ENCODE data around the gene TTYH2.
"Not testable (repeated sequence)": the region's sequence is repeated elsewhere in the genome, so short reads cannot be mapped to it uniquely, and the experiment has no call there.

TTYH2 gene, protein sequence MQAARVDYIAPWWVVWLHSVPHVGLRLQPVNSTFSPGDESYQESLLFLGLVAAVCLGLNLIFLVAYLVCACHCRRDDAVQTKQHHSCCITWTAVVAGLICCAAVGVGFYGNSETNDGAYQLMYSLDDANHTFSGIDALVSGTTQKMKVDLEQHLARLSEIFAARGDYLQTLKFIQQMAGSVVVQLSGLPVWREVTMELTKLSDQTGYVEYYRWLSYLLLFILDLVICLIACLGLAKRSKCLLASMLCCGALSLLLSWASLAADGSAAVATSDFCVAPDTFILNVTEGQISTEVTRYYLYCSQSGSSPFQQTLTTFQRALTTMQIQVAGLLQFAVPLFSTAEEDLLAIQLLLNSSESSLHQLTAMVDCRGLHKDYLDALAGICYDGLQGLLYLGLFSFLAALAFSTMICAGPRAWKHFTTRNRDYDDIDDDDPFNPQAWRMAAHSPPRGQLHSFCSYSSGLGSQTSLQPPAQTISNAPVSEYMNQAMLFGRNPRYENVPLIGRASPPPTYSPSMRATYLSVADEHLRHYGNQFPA

DNA sequence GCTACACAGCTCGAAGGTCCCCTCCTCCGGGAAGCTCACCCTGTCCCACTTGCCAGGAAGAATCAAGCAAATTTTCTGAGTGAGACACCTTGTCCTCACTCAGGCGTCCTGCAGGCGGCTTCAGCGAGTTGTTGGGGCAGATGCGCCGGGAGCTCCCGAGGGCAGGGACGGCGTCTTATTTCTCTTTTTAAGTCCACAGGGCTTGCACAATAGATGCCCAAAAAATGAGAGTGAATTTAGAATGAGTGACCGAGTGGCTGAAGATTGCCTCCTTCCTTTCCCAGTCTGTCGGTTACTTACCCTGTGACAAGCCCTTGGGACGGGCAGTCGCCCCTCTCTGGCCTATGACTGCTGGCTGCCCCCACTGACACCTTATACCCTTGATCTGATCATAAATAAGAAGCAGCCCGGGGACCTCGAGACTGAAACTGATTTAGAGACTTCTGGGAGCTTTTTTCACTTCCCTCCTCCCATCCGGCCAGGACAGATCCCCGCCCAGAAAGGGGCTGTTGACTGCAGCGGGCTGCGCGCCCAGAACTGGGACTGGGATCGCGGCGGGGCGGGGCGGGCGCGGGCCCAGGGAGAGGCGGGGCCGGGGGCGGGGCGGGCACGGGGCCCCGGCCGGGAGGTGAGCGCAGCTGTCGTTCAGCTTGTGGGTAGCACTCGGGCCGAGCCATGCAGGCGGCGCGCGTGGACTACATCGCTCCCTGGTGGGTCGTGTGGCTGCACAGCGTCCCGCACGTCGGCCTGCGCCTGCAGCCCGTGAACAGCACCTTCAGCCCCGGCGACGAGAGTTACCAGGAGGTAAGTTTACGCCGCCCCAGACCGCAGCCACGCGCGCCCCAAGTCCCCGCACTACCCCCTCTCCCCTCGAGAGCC, at the start of gene TTYH2:
Gene TTYH2, plus strand, starts transcription at position 659 of the 879 bp plus-strand sequence. Its CDS starts 17 bp downstream, at position 676.
- DNase-seq (ENCODE audit: low spot score), result peak; percentile 98

DNA sequence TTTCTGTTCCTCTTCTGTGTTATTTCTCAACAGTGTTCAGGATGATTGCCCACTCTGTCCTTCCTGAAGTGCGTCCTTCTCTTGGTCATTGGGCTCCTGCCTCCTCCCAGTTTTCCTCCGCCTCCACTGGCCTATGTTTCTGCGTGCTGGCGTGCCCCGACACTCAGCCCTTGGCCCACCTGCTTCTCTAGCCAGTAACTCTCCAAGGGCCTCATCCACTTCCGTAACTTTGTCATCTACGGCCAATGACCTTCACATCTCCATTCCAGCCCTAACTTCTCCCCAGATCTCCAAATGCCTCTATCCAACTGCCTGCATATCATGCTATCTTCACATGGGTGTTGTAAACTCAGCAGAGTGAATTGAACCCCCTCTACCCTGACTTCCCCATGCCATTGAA, 49.5 kb upstream of the TTYH2 start:
- peak; percentile 10 for DNase-seq (ENCODE audit: low spot score)

DNA sequence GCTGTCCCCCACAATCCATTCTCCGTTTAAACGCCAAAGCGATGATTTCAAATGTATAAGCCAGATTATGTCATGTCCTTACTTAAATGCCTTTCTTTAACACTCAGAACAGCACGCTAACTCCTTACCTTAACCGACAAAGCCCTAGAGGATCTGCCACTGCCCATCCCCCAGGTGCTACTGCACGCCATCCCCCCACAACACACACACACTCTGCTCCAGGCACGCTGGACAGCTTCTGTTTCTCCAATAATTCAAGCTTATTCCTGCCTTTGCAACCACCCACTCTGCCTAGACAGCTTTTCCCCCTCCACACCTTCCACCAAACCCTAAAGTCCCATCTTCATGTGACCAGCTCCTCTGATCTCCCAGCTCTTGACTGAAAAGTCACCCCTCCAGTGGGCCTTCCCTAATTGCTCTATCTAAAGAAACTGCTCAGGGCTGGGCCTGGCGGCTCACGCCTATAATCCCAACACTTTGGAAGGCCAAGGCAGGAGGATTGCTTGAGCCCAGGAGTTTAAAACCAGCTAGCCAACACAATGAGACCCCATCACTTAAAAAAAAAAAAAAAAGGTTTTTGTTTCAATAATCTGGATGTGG, 48.8 kb upstream of the TTYH2 start:
- DNase-seq (ENCODE audit: low spot score), result peak; percentile 25

DNA sequence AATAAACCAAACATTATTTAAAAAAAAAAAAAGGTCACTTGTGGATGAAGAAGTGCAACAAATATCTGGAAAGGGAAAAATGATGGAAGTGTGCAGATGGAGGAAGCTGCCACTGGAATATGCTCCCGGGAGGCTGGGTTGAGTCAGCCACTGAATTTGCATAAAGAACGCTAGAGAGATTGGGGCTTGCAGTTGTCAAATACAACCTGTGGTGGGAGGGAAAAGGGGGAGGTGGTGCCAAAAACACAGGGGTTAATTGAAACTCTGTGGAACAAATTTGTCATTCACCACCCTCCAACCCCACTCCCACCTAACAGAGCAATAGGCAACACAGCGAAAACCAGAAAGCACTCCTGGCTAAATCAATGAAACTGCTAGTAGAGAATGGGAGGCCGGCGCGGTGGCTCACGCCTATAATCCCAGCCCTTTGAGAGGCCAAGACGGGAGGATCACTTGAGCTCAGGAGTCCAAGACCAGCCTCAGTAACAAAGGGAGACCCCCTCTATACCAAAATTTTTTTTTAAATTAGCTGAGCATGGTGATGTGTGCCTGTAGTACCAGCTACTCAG, 47.5 kb upstream of the TTYH2 start:
- peak; percentile 19 for DNase-seq (ENCODE audit: low spot score)

DNA sequence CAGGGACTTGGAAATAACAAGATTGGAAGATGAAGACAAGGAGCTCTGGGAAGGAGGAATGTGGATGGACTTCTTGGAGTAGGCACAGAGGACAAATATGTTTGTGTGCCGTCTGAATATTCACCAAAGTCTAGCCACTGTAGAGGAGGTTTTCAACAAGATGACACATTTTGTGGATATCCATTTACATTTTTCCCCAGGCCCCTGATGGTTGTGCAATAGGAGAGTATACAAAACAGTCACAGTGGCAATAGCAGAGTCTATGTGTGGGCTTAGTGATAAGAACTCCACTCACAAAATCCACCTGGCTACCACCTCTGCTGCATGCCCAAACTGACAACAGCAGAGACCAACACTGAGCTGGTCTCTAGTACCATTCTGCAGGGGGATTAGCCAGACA, 42.4 kb upstream of the TTYH2 start:
- no peak for DNase-seq (ENCODE audit: low spot score)

DNA sequence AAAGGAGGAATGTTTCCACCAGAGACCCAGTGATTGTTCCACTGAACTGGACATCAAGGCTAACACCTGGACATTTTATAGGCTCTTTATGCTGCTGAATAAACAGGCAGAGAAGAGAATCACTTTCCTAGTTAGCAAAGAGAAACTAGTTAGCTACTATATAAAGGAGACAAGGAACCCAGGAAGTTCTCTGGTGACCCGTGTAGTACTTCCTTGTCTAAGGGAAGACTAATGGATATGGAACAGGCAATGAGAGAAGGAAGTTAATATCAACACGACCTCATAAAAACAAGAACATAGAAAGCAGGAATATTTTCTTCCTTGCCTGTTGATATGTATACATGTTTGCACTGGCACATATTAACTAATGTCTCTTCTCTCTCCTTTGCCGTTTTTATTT, 40.7 kb upstream of the TTYH2 start:
- DNase-seq (ENCODE audit: low spot score), result no peak

DNA sequence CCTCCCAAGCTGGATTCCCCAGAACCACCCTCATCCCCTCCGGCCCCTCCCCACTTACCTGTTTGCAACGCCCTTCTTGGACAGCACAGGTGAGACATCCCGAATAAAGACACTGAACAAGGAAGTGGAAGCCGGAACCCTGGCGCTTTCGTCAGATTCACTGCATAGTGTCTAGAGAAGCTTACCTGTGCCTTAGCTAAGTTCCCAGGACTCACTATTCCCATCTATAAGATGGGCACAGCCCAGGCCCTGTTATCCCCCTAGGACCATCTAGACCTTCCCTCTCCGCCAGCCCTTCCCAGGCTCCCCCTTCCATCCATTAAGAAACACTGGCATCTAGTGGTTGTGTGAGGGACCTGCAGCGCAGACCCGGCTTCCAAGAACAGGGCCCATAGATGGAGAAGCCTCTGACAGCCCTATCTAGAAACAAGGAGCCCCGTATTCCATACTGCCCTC, 36.8 kb upstream of the TTYH2 start:
- peak; percentile 92 for DNase-seq (ENCODE audit: low spot score)

DNA sequence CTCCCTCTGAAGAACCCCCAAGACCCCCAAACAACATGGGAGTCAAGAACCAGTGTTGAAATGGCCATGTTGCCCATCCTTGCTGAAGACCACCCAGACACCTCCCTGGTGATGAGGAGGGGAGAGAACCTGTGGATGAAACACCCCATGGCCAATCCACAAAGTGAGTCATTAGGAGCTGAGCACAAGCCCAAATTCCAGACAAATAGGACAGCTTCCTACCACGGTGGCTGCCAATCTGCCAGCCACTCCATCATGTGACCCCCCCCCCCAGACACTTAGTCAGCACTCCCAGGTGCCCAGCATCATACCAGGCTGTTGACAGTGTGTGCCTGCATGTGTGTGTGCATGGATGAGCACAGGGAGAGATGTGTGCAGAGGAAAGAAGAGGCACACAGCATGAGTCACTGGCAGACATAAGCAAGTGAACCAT, 36.3 kb upstream of the TTYH2 start:
- no peak for DNase-seq (ENCODE audit: low spot score)

DNA sequence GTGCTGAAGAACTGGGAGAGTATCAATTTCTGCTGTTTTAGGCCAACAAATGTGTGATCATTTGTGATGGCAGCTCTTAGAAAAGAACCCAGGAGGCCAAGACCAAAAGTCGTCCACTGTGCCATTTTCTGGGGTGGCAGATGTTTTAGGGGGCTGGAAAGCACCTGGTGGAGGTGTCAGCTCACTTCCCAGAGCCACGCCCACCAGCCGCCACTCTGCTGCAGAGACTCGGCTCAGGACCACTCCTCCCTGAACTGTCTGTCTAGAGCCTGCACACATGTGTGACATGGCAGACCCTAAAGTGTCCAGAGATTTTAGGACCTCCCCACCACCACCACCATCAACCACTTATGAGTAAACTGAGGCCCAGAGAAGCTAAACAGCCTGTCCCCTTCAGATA, 33.8 kb upstream of the TTYH2 start:
- DNase-seq (ENCODE audit: low spot score), result no peak

DNA sequence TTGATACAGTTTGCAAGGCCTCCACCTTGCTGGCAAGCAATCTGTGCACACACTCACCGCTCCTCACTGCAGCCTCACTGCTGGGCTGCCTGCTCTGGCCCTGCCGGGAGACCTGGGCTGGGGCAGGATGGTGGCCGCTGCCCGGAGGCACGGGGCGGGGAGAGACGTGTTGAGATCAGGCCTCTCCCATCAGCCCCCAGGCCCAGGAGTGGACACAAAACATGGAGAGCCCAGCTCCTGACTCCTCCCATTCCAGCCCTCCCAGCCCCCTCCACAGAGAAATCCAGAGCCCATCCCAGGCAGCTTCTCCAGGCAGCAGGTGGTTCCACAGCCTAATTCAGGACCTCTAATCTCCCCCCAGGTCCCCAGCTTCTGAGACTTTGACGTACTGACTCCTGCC, 33.0 kb upstream of the TTYH2 start:
- DNase-seq (ENCODE audit: low spot score), result no peak

DNA sequence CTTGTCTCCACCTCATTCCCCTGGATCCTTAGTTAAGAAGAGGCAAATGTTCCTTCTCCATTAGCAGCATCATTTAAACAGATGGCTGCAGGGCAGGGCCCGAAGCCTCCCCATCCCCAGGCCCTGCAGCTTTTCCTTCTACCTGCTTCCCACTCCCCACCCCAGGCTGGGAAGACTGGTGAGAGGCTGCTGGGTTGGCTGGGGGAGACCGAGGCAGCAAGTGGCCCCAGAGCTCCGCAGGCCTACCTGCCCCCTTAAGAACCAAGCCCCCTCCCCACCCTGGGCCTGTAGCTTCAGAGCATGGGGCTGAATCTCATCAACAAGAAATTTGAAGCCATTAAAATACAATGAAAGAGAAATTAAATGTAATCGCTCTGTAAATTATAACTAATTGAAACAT, 32.0 kb upstream of the TTYH2 start:
- no peak for DNase-seq (ENCODE audit: low spot score)

DNA sequence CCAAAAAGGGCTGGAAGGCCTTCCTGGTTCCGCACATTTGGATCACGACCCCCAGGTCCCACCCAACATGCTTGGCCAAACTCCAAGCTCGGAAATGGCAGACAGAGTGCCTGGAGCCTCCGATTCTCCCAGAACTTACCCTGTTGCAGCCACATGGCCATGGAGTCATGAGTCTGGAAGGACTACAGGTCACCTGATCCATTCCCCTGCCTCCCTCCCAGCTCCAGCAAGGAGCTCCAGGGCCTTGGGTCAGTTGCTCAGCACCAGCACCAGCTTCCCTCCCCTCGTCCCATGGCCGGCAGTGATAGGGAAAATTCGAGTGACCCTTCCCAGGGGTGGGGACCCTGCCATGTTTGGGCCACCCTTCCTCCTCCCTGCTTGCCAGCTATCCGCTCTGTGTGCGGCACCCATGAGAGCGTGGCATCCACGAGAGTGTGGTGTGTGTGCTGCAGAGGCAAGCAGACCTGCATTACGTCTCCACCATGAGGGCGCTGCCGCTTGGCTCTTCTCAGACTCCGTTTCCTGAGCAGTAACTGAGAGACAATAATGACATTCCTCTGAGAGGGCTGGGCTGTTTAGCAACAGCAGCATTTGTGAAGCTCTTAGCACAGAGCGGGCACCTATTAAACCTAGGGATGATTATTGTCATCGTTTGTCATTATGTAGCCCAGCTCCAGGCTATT, 31.2 kb upstream of the TTYH2 start:
- no peak for DNase-seq (ENCODE audit: low spot score)

DNA sequence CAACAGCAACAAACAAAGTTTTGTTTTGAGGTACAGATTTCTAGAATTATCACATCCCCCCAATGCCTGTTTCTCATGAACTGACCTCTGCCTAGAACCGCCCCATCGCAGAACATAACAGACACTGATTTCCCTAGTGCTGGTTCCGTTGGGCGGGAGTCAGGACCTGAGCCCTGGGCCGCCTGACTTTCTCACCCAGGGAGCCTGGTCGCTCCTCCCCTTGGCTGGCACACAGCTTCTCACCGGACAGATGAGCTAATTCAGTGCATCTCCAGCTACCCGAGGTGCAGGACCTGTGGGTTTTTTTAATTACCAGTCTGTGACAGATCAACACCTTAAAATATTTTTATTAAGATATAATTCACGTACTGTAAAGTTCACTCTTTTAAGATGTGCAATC, 30.0 kb upstream of the TTYH2 start:
- no peak for DNase-seq (ENCODE audit: low spot score)

DNA sequence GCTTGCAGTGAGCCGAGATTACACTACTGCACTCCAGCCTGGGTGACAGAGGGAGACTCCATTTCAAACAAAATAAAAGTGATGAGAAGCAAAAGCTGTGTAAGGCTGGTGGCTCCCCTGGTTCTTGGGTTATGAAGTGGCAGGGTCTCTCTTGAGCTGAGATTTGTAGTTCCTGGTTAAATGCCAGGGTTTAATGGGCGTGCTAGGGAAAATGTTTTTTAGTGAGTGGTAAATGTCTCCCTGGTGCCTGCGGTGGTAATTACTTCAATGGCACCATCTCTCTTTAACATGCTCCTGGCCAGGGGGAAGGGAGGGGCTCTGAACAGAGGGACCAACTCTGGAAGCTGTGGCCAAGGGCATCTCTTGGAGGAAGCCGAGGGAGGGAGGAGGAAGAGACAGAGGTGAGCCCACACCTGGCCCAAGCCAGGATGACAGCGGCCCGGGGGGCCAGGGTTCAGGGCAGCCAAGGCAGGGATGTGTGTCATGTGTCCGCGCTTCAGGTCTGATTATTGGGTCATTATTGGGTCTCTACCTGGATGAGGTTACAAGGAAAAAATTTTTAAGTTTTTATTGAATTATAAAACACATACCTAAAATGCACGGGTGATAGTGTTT, 27.7 kb upstream of the TTYH2 start:
- no peak for DNase-seq (ENCODE audit: low spot score)

DNA sequence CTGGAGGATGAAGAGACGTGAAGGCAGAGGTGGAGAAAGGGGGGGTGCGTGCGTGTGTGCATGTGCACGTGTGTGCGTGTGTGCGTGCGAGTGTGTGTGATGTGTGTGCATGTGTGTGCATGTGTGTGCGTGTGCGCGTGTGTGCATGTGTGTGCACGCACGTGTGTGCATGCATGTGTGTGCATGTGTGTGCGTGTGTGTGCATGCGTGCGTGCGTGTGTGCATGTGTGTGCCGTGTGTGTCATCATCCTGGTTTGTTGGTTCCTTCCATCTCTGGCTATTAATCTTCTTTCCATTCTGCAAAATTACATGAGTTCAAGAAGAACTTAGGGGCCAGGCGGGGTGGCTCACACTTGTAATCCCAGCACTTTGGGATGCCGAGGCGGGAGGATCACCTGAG, 26.9 kb upstream of the TTYH2 start:
- no peak for DNase-seq (ENCODE audit: low spot score)

DNA sequence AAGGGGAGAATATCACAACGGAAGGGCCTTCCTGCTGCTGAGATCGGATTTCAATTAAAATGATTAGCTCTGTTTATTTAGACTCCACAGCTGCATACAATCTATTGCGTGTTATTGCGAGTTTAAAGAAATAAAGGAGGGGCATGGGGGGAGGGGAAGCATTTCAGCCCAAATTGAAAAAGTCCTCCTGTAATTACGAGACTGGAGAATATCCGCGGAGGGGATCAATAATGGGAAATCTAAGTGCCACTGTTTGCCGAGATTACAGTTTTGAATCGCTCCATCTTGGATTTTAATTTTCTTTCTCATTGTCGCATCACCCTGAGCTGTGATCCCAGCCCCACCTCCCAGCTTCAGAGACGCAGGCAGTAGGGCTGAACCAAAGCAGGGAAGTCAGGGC, 25.6 kb upstream of the TTYH2 start:
- DNase-seq (ENCODE audit: low spot score), result no peak

DNA sequence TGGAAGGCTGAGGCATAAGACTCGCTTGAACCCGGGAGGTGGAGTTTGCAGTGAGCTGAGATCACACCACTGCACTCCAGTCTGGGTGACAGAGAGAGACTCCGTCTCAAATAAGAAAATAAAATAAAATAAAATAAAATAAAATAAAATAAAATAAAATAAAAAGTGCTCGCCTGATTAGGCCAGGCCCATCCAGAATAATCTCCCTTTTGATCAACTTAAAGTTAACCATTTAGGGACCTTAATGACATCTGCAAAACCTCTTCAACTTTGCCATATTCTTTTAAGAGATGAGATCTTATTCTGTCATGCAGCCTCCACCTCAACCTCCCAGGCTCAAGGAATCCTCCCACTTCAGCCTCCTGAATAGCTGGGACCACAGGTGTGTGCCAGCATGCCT, 24.7 kb upstream of the TTYH2 start:
- DNase-seq (ENCODE audit: low spot score), result not testable (repeated sequence)

DNA sequence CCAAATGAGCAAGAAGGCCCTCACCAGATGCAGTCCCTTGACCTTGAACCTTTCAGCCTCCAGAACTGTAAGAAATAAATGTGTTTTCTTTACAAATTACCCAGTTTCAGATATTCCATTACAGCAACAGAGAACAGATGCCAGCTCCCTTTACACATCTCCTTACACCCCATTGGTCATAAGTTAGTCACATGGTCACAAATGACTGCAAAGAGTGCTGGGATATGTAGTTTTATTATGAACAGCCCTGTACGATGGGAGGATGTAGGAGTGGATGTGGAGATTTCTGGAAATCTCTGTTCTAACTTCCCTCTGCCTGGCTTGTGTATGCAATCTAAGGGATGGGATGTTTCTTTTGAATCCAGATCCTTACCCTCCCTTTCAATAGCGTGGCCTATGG, 23.2 kb upstream of the TTYH2 start:
- DNase-seq (ENCODE audit: low spot score), result peak; percentile 81

DNA sequence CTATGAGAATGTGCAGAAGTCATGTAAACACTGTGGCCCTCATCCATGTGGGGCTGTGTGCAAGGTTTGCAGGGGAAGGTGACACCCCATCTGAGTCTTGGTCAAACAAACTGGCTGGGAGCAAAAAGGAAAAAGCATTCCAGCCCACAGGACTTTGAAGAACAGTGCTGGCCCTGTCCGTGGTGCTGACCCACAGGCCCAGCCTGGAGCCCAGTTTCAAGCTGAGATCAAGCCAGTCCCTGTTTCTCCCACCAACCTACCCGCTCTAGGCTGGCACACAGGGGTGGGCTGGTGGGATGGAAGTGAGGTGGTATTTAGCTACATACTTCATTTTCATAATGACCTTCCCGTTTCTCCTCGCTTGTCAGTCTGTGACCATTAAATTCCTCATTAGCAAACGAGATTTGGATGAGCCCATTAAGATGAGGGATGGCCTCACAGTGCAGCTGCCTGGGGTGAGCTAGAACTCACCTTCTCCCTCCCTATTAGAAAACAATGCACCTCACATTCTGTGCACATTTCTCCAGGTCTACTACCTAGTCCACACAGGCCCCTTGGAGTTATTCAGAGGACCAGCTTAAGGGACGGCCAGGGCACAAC, 22.5 kb upstream of the TTYH2 start:
- DNase-seq (ENCODE audit: low spot score), result no peak

DNA sequence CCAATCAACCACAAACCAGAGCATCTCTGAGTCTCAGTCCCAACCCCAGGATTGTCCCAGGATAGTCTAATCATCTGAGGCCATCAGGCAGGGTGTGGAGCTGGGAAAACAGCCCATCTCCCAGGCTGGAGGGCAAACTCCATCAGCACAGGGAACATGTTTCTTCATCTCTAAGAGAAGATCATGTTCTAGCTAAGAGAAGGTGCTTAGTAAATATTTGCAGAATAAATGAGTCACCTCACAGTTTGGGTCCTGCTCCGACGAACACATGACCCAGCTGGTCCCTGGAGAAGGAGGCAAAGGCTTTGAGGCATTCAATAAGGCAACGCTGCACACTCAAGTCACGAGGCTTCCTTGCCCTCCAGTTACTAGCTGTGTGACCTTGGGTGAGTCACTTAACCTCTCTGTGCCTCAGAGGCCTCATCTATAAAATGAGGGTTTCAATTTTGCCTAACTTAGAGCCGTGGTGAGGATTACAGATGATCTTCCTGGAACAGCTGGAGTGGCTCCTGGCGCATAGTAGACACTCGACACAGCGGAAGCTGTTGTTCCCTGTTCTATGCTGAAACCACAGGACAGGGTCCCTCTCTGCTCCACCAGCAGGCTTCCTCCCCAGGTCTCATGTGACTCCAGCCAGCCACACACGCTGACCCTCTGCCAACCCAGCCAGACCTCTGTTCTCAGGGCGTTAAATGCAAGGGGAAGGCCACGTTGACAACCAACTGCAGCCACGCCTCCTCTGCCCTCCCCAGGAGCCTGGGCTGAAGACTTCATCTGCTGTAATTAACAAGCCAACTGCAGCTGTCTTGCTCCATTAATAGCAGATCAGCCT, 20.2 kb upstream of the TTYH2 start:
- DNase-seq (ENCODE audit: low spot score), result peak; percentile 84

Data from D341Med (cell line).